ENCODE data around the gene TPBGL. TPM values are rescaled to one million over a fixed set of nuclear protein-coding genes. Genes with fewer than 3 reads are reported as not detected.

The TPBGL gene
- total and polyA plus RNA-seq, 2 donors (not counting 3 experiments of a cell fraction or from before 2014, with no cell fraction given), result not detected

GRCh38 chr11:75279273-75279672 is 38.7 kb downstream of the TPBGL start:
- intact Hi-C loops (cut with micrococcal nuclease) (no loop called here), dilution Hi-C loops (cut with MboI; ENCODE audit: extremely low pct_ligation_motif_present, low sequenced_read_pairs) (no loop called here)
- no peak overlapping the region for H3K4me2 ChIP-seq (ENCODE audit: insufficient read depth, low read length)
- H3K36me3 ChIP-seq (ENCODE audit: control insufficient read depth in 2 of 2, extremely low read depth in 1 of 2, insufficient read depth in 2 of 2, low read length in 2 of 2), result peaks cover 10 to 44% of the 10 kb centered on the region in 2 experiments
- no peak for FAIRE-seq
- H3K9me1 ChIP-seq (replicated peaks; ENCODE audit: control insufficient read depth, extremely low read depth, insufficient read depth, low read length), result no peaks in the 10 kb centered on the region
- H3K27me3 ChIP-seq (ENCODE audit: control insufficient read depth in 2 of 2, insufficient read depth in 2 of 2, low read length in 2 of 2), result no peaks in the 10 kb centered on the region
- no peaks in the 10 kb centered on the region for H4K20me1 ChIP-seq (replicated peaks; ENCODE audit: control insufficient read depth, extremely low read depth, insufficient read depth, low read length)
- no TSS peak for BruUV-seq (replicated peaks)
- no peaks in the 10 kb centered on the region for H3K9me3 ChIP-seq (replicated peaks; ENCODE audit: control insufficient read depth, insufficient read depth, low read length)
- peaks cover 31% of the 10 kb centered on the region for H3K4me1 ChIP-seq (ENCODE audit: control insufficient read depth, extremely low read depth, insufficient read depth, low read length)
- POLR2A ChIA-PET, result no interaction called here
- no peak overlapping the region for H3K4me3 ChIP-seq (replicated peaks in 1 of 3; ENCODE audit: insufficient read depth in 1 of 3, low read depth in 1 of 3, low read length in 3 of 3)
- H3K79me2 ChIP-seq (ENCODE audit: control insufficient read depth, insufficient read depth, low read length), result no peaks in the 10 kb centered on the region
- H3K27ac ChIP-seq (ENCODE audit: insufficient read depth, low read depth, low read length), result no peak overlapping the region
- DNase-seq (ENCODE audit: low read depth, low spot score), result no peak
- no peak for TF ChIP-seq MAX (IDR thresholded peaks at IDR 0.05; ENCODE audit: insufficient read depth, insufficient read length)
- no peak for TF ChIP-seq MYC (IDR thresholded peaks at IDR 0.05; ENCODE audit: low read depth, low read length)
- no peak for TF ChIP-seq CTCF (IDR thresholded peaks at IDR 0.05; ENCODE audit: extremely low read depth in 1 of 2, insufficient read depth in 1 of 2, low read depth in 1 of 2, low read length in 2 of 2)
- no peak for TF ChIP-seq FOS (IDR thresholded peaks at IDR 0.05; ENCODE audit: borderline replicate concordance, insufficient read depth, low read length)
- TF ChIP-seq JUN (IDR thresholded peaks at IDR 0.05; ENCODE audit: borderline replicate concordance, insufficient read depth, insufficient read length, low read depth), result no peak
- no peak for TF ChIP-seq POLR2A (IDR thresholded peaks at IDR 0.05; ENCODE audit: low read depth, low read length)
- TF ChIP-seq EZH2 (IDR thresholded peaks at IDR 0.05; ENCODE audit: borderline replicate concordance, low read depth, low read length, severe bottlenecking), result no peak
- no peak overlapping the region for H3K9ac ChIP-seq (replicated peaks; ENCODE audit: extremely low read depth, insufficient read depth, low read length)
- H2AFZ ChIP-seq (ENCODE audit: low read depth, low read length), result no peak overlapping the region
- CTCF ChIA-PET, result interaction anchor here (0.6 to 4.6 kb wide), 19 partner anchors 11 to 252 kb away, joined by 3 to 166 read pairs (median 11); partner anchors contain the start of gene ARRB1

Measured in endothelial cell of umbilical vein (primary cell).